SK-N-SH (cell line): ENCODE results near the gene TNPO1. TPM values are rescaled to one million over a fixed set of nuclear protein-coding genes. Genes with fewer than 3 reads are reported as not detected.

Experiments used
- CTCF ChIA-PET: fragments of 300-600, 350-600 bp; formaldehyde crosslinking; extraction: SDS; loops from one replicate; lab custom pipeline; 2021; lab: Yijun Ruan, JAX
- POLR2A ChIA-PET: fragments of 350-600 bp; sonication (Branson Sonifier 250); formaldehyde crosslinking; extraction: SDS; loops from one replicate; lab custom pipeline; 2020; ENCODE audit warnings: antibody characterized with exemption, inconsistent platforms; lab: Yijun Ruan, JAX
- DNase-seq: peaks from one replicate; pipeline ENCODE4 v3.0.0; 2012
- H2AFZ ChIP-seq: fragments of 200-600 bp; sonication (generic); 2 replicates; pipeline ENCODE4 v1.8.1; 2016; ENCODE audit warnings: antibody characterized with exemption, mild to moderate bottlenecking, low read depth
- H3F3A ChIP-seq: fragments of 200-600 bp; sonication (generic); replicated peaks from 2 replicates; pipeline ENCODE3; 2016; ENCODE audit warnings: antibody characterized with exemption, mild to moderate bottlenecking; ENCODE audit not compliant: insufficient read depth
- H3K27ac ChIP-seq, 2 experiments: fragments of 200-500 bp in 1 of 2; fragments of 200-600 bp in 1 of 2; sonication (Bioruptor generic) in 1 of 2; sonication (generic), shearing (Covaris generic) in 1 of 2; 2 replicates each; pipeline versions ENCODE4 v1.5.1 to v1.6.1; 2014 to 2016; ENCODE audit warnings: low read depth in 2 of 2, inconsistent platforms in 1 of 2, low read length in 1 of 2, mild to moderate bottlenecking in 1 of 2, mixed read lengths in 1 of 2
- H3K27me3 ChIP-seq: fragments of 200-600 bp; sonication (generic), shearing (Covaris generic); 2 replicates; pipeline ENCODE4 v1.6.1; 2016; ENCODE audit warnings: mixed run types; ENCODE audit not compliant: insufficient read depth
- H3K36me3 ChIP-seq, 2 experiments: fragments of 200-500 bp in 1 of 2; fragments of 200-600 bp in 1 of 2; sonication (Bioruptor generic) in 1 of 2; sonication (generic) in 1 of 2; replicated peaks in 1 of 2; 2 replicates each; pipeline versions ENCODE3 to v1.5.1; 2014 to 2016; ENCODE audit warnings: low read length in 1 of 2, mild to moderate bottlenecking in 1 of 2; ENCODE audit not compliant: insufficient read depth in 2 of 2, control insufficient read depth in 1 of 2
- H3K4me1 ChIP-seq, 2 experiments: fragments of 200-500 bp in 1 of 2; fragments of 200-600 bp in 1 of 2; sonication (Bioruptor generic) in 1 of 2; sonication (generic), shearing (Covaris generic) in 1 of 2; 2 replicates each; pipeline versions ENCODE4 v1.5.1 to v1.6.1; 2014 to 2016; ENCODE audit warnings: low read depth in 1 of 2, low read length in 1 of 2, mixed run types in 1 of 2; ENCODE audit not compliant: insufficient read depth in 2 of 2, control insufficient read depth in 1 of 2
- H3K4me2 ChIP-seq: fragments of 200-600 bp; sonication (generic), shearing (Covaris generic); 2 replicates; pipeline ENCODE4 v1.6.1; 2017; ENCODE audit warnings: mixed run types
- H3K4me3 ChIP-seq, 2 experiments: fragments of 200-500 bp in 1 of 2; fragments of 200-600 bp in 1 of 2; sonication (Bioruptor generic) in 1 of 2; sonication (generic), shearing (Covaris generic) in 1 of 2; 2 replicates each; pipeline versions ENCODE4 v1.5.1 to v1.8.1; 2014 to 2016; ENCODE audit warnings: low read depth in 2 of 2, inconsistent platforms in 1 of 2, low read length in 1 of 2, mild to moderate bottlenecking in 1 of 2, mixed read lengths in 1 of 2, moderate library complexity in 1 of 2
- H3K79me2 ChIP-seq: fragments of 200-600 bp; sonication (generic); 2 replicates; pipeline ENCODE4 v1.8.1; 2017; ENCODE audit warnings: mild to moderate bottlenecking; ENCODE audit not compliant: insufficient read depth
- H3K9ac ChIP-seq: fragments of 200-600 bp; sonication (generic); 2 replicates; pipeline ENCODE4 v1.6.1; 2017; ENCODE audit warnings: mixed run types
- H3K9me2 ChIP-seq: fragments of 200-600 bp; sonication (generic); 2 replicates; pipeline ENCODE4 v1.6.1; 2017; ENCODE audit warnings: mixed run types
- H3K9me3 ChIP-seq: fragments of 200-600 bp; sonication (generic); 2 replicates; pipeline ENCODE4 v1.6.1; 2017; ENCODE audit warnings: mixed run types, mild to moderate bottlenecking, moderate library complexity
- H4K20me1 ChIP-seq: fragments of 200-600 bp; sonication (generic); 2 replicates; pipeline ENCODE4 v1.6.1; 2017; ENCODE audit warnings: mild to moderate bottlenecking, mixed run types; ENCODE audit not compliant: insufficient read depth
- CHD2 ChIP-seq: fragments of 150-350 bp; IDR thresholded peaks from 2 replicates; pipeline ENCODE4 v1.6.1; 2018; ENCODE audit warnings: low read length; ENCODE audit not compliant: partially characterized antibody
- ELF1 ChIP-seq: IDR thresholded peaks from 2 replicates; pipeline ENCODE4 v1.4.0; 2012
- EP300 ChIP-seq, 2 experiments: IDR thresholded peaks; 2 replicates each; pipeline versions ENCODE4 v1.4.0 to v1.6.1; 2012; ENCODE audit warnings: borderline replicate concordance in 1 of 2, low read depth in 1 of 2, low read length in 1 of 2
- EZH2phosphoT487 ChIP-seq: fragments of 200-600 bp; sonication (generic); IDR thresholded peaks from 2 replicates; pipeline ENCODE4 v1.6.1; 2017; ENCODE audit warnings: low read depth, mixed run types, mild to moderate bottlenecking, antibody characterized with exemption, moderate library complexity, borderline replicate concordance
- FOSL2 ChIP-seq: IDR thresholded peaks from 2 replicates; pipeline ENCODE4 v1.4.0; 2012; ENCODE audit warnings: low read depth, mild to moderate bottlenecking, moderate library complexity, borderline replicate concordance
- FOXJ3 ChIP-seq: sonication (generic); formaldehyde crosslinking; IDR thresholded peaks from 2 replicates; pipeline ENCODE4 v1.5.1; 2020; ENCODE audit warnings: mild to moderate bottlenecking, missing genetic modification reagents
- FOXM1 ChIP-seq: IDR thresholded peaks from 2 replicates; pipeline ENCODE4 v1.4.0; 2012; ENCODE audit warnings: low read depth, mild to moderate bottlenecking
- GABPA ChIP-seq: IDR thresholded peaks from 2 replicates; pipeline ENCODE4 v1.4.0; 2012; ENCODE audit warnings: low read depth, mild to moderate bottlenecking
- GATA2 ChIP-seq: sonication (generic); formaldehyde crosslinking; IDR thresholded peaks from 2 replicates; pipeline ENCODE4 v1.5.0; 2020; ENCODE audit warnings: mild to moderate bottlenecking, missing genetic modification reagents
- JUND ChIP-seq: IDR thresholded peaks from 2 replicates; pipeline ENCODE4 v1.4.0; 2012
- MEF2A ChIP-seq: IDR thresholded peaks from 2 replicates; pipeline ENCODE4 v1.4.0; 2012; ENCODE audit warnings: low read depth, borderline replicate concordance
- NRF1 ChIP-seq: IDR thresholded peaks from 2 replicates; pipeline ENCODE4 v1.6.1; 2012; ENCODE audit warnings: low read depth, mild to moderate bottlenecking, low read length
- POLR2AphosphoS5 ChIP-seq: IDR thresholded peaks from 2 replicates; pipeline ENCODE4 v1.6.1; 2012; ENCODE audit warnings: low read depth, low read length
- RCOR1 ChIP-seq: fragments of 150-350 bp; IDR thresholded peaks from 2 replicates; pipeline ENCODE4 v1.6.1; 2017; ENCODE audit warnings: antibody characterized with exemption, low read length
- SIN3A ChIP-seq: IDR thresholded peaks from 2 replicates; pipeline ENCODE4 v1.6.1; 2012; ENCODE audit warnings: low read depth, mild to moderate bottlenecking, low read length, moderate library complexity, borderline replicate concordance
- TEAD4 ChIP-seq: IDR thresholded peaks from 2 replicates; pipeline ENCODE4 v1.4.0; 2012; ENCODE audit warnings: mild to moderate bottlenecking, borderline replicate concordance; ENCODE audit not compliant: insufficient read depth
- WGBS: methylation state at CpG from one replicate; pipeline ENCODE4 v1.1.6; 2017; ENCODE audit warnings: low lambda C conversion rate; 5-methylcytosine and 5-hydroxymethylcytosine counted together
- polyA plus RNA-seq, 3 experiments: library from polyadenylated mRNA; depleted of rRNA; stranded (reverse); fragments of >200 nt; gene quantifications; 2 replicates each; pipeline ENCODE4 v1.2.3, GENCODE V29; 2012
- TF ChIP-seq, protein P1 (sequence below): fragments of 150-350 bp; IDR thresholded peaks from 2 replicates; pipeline ENCODE4 v1.6.1; 2016; ENCODE audit warnings: mild to moderate bottlenecking, low read depth, low read length
- TF ChIP-seq, protein P2 (sequence below): IDR thresholded peaks from 2 replicates; pipeline ENCODE4 v1.4.0; 2012; ENCODE audit warnings: low read depth, borderline replicate concordance

The TNPO1 gene
- polyA plus RNA-seq, 1 of the 3 experiments (the other 2 are of a cell fraction): 19.9 TPM

DNA sequence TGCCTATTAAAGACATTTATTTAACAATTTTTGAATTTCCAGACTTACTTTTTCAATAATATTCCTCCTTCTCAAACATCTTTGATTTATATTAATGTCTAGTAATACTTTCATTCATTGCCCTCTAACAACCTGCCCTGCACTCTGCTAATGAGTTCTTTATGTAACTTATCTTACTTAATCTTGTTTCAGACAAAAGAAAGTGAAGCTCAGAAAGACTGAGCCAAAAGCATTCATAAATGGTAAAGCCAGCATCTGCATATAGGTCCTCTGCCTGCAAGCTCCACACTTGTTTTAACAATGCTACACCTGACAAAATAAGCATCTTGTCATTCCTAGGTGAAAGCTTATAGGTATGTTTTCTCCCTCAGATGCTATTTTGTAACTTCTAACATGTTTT lies 2.4 kb upstream of the TNPO1 start:
- Histone ChIP-seq H3K79me2 (peaks cover 25% of the 10 kb centered on the region), H3K36me3 (peaks cover 0 to 3% of the 10 kb centered on the region in 2 experiments), H3K4me2 (no peak overlapping the region), H3K4me3 (no peak overlapping the region), H3F3A (peaks cover 12% of the 10 kb centered on the region), H3K9ac (no peak overlapping the region), H3K27ac (peak overlapping the region in 1 of 2 experiments; percentile 99; a peak in 2 of 4 replicates), H2AFZ (peak overlapping the region; percentile 0; the same call in 1 of the 2 replicates), H3K4me1 (peaks cover 7 to 11% of the 10 kb centered on the region in 2 experiments; a peak in 3 of 4 replicates), H4K20me1 (peaks cover 4% of the 10 kb centered on the region; the same call in 1 of the 2 replicates), H3K9me3 (peaks cover 6% of the 10 kb centered on the region; the same call in 1 of the 2 replicates), H3K27me3 (no peaks in the 10 kb centered on the region), H3K9me2 (no peaks in the 10 kb centered on the region)
- ChIA-PET POLR2A (no interaction called here), CTCF (interaction anchor here (0.9 to 6.3 kb wide), 3 partner anchors 121 to 458 kb away, joined by 3 to 76 read pairs (median 33); no protein-coding TSS in a partner anchor)
- TF ChIP-seq MEF2A (no peak), GATA2 (0 out of 2 replicates have a peak, but pooled peaks have one; percentile 13)
- DNase-seq: peak; percentile 25

DNA sequence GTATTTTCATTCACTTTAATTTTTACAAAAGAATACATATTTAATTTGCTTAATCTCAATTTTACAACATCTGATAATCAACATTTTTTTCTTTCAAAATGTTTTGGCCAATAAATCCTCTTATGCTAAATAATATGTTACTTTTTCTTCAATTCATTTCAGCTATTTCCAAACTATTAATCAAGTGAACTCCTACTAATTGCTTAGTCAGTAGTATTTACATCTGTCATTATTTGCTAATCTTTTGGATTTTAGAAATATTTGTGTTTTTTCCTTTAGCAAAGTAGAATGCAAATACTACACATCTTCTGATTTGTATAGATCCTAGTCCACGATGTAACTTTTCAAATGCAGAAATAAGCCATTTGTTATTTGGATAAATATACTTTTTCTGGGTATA lies 1.6 kb upstream of the TNPO1 start:
- ChIA-PET POLR2A (no interaction called here), CTCF (interaction anchor here (6.1 to 6.3 kb wide), 2 partner anchors 122 to 205 kb away, joined by 33 to 76 read pairs; no protein-coding TSS in a partner anchor)
- peak overlapping the region; percentile 99; the same call in 1 of the 2 replicates for H3K9ac ChIP-seq

More for the DNA sequence above, 1.6 kb upstream of the TNPO1 start:
- H3K4me1 ChIP-seq: peaks cover 7 to 12% of the 10 kb centered on the region in 2 experiments; a peak in 3 of 4 replicates
- peak overlapping the region; percentile 95 for H2AFZ ChIP-seq
- peaks cover 6% of the 10 kb centered on the region; the same call in 1 of the 2 replicates for H3K9me3 ChIP-seq
- H3K36me3 ChIP-seq: peaks cover 0 to 8% of the 10 kb centered on the region in 2 experiments
- peaks cover 10% of the 10 kb centered on the region; the same call in 1 of the 2 replicates for H4K20me1 ChIP-seq
- no peak overlapping the region for H3K4me3 ChIP-seq
- H3K27me3 ChIP-seq: no peaks in the 10 kb centered on the region
- no peak for DNase-seq
- H3K9me2 ChIP-seq: no peaks in the 10 kb centered on the region
- H3K4me2 ChIP-seq: peak overlapping the region; percentile 82
- 64% methylated on average over 1 of the region's 1 CpG for WGBS
- H3K27ac ChIP-seq: peak overlapping the region; percentile 98 to 99
- TF ChIP-seq SIN3A: no peak
- no peak for TF ChIP-seq CHD2
- TF ChIP-seq, protein P1, sequence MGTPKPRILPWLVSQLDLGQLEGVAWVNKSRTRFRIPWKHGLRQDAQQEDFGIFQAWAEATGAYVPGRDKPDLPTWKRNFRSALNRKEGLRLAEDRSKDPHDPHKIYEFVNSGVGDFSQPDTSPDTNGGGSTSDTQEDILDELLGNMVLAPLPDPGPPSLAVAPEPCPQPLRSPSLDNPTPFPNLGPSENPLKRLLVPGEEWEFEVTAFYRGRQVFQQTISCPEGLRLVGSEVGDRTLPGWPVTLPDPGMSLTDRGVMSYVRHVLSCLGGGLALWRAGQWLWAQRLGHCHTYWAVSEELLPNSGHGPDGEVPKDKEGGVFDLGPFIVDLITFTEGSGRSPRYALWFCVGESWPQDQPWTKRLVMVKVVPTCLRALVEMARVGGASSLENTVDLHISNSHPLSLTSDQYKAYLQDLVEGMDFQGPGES: no peak
- TF ChIP-seq RCOR1: no peak
- TF ChIP-seq TEAD4: no peak
- TF ChIP-seq NRF1: no peak
- TF ChIP-seq ELF1: no peak
- TF ChIP-seq EZH2phosphoT487: no peak
- TF ChIP-seq, protein P2, sequence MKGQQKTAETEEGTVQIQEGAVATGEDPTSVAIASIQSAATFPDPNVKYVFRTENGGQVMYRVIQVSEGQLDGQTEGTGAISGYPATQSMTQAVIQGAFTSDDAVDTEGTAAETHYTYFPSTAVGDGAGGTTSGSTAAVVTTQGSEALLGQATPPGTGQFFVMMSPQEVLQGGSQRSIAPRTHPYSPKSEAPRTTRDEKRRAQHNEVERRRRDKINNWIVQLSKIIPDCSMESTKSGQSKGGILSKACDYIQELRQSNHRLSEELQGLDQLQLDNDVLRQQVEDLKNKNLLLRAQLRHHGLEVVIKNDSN: no peak
- TF ChIP-seq JUND: no peak
- TF ChIP-seq POLR2AphosphoS5: no peak
- no peak for TF ChIP-seq MEF2A
- no peak for TF ChIP-seq FOXM1
- no peak for TF ChIP-seq FOSL2
- no peak for TF ChIP-seq GABPA
- no peak for TF ChIP-seq EP300 (IDR thresholded peaks at IDR 0.05; ENCODE audit: borderline replicate concordance in 1 of 2, low read depth in 1 of 2, low read length in 1 of 2)
- TF ChIP-seq FOXJ3: no peak
- peaks cover 33% of the 10 kb centered on the region for H3K79me2 ChIP-seq
- H3F3A ChIP-seq: peaks cover 12% of the 10 kb centered on the region
